Measurements from ENCODE around the gene NDUFB1.

NDUFB1 gene

GRCh38 chr14:92121670-92122350 is at the start of gene NDUFB1, which contains the start of gene CPSF2:
NDUFB1 (minus strand) TSS chr14:92121706; CDS start chr14:92117637, 4,069 bp downstream.
CPSF2 (plus strand) TSS chr14:92121969; CDS start chr14:92130985, 9,016 bp downstream.
- DNase-seq, result peak; percentile 88

- DNase-seq, result no peak
These were observed 43.5 kb upstream of the NDUFB1 start for GRCh38 chr14:92164958-92165357.

- no peak for DNase-seq
These were observed 40.0 kb upstream of the NDUFB1 start for GRCh38 chr14:92161521-92161920.

GRCh38 chr14:92160619-92161018 is 39.1 kb upstream of the NDUFB1 start:
- no peak for DNase-seq

- DNase-seq, result no peak
These were observed 32.9 kb upstream of the NDUFB1 start for GRCh38 chr14:92154283-92154942.

- no peak for DNase-seq
These were observed 32.1 kb upstream of the NDUFB1 start for GRCh38 chr14:92153581-92153980.

GRCh38 chr14:92144708-92145107 is 23.2 kb upstream of the NDUFB1 start:
- DNase-seq, result no peak

- no peak for DNase-seq
These were observed 22.5 kb upstream of the NDUFB1 start for GRCh38 chr14:92143962-92144361.

- no peak for DNase-seq
These were observed 21.8 kb upstream of the NDUFB1 start for GRCh38 chr14:92143309-92143708.

GRCh38 chr14:92135269-92135668 is 13.8 kb upstream of the NDUFB1 start:
- DNase-seq, result no peak

- no peak for DNase-seq
These were observed 12.9 kb upstream of the NDUFB1 start for GRCh38 chr14:92134456-92134855.

GRCh38 chr14:92122761-92123160 is 1.3 kb upstream of the NDUFB1 start:
- DNase-seq, result no peak

- DNase-seq, result no peak
These were observed 808 bp upstream of the NDUFB1 start for GRCh38 chr14:92122351-92122677.

GRCh38 chr14:92121207-92121669 is 268 bp downstream of the NDUFB1 start:
- DNase-seq, result no peak

GRCh38 chr14:92109490-92109889 is 12.0 kb downstream of the NDUFB1 start:
- no peak for DNase-seq

GRCh38 chr14:92108345-92109254 is 12.9 kb downstream of the NDUFB1 start:
- DNase-seq, result peak; percentile 27

- DNase-seq, result peak; percentile 96
These were observed 15.2 kb downstream of the NDUFB1 start, which contains the start of gene ATXN3 for GRCh38 chr14:92106143-92106926. ATXN3 (minus strand) TSS chr14:92106582; CDS start chr14:92106552, 30 bp downstream.

- no peak for DNase-seq
These were observed 15.7 kb downstream of the NDUFB1 start for GRCh38 chr14:92105893-92106142.

- DNase-seq, result no peak
These were observed 16.2 kb downstream of the NDUFB1 start for GRCh38 chr14:92105073-92105892.

- DNase-seq, result no peak
These were observed 18.0 kb downstream of the NDUFB1 start for GRCh38 chr14:92103363-92103989.

GRCh38 chr14:92099802-92100201 is 21.7 kb downstream of the NDUFB1 start:
- no peak for DNase-seq
